ENCODE measurements around the gene UBP1. TPM values are rescaled to one million over a fixed set of nuclear protein-coding genes. Genes with fewer than 3 reads are reported as not detected.
"Not testable (repeated sequence)": the region's sequence is repeated elsewhere in the genome, so short reads cannot be mapped to it uniquely, and the experiment has no call there.

UBP1 gene
- total RNA-seq, 4 donors from 2014 or later = 51.4 to 71.4 (median 53.9) TPM

DNA sequence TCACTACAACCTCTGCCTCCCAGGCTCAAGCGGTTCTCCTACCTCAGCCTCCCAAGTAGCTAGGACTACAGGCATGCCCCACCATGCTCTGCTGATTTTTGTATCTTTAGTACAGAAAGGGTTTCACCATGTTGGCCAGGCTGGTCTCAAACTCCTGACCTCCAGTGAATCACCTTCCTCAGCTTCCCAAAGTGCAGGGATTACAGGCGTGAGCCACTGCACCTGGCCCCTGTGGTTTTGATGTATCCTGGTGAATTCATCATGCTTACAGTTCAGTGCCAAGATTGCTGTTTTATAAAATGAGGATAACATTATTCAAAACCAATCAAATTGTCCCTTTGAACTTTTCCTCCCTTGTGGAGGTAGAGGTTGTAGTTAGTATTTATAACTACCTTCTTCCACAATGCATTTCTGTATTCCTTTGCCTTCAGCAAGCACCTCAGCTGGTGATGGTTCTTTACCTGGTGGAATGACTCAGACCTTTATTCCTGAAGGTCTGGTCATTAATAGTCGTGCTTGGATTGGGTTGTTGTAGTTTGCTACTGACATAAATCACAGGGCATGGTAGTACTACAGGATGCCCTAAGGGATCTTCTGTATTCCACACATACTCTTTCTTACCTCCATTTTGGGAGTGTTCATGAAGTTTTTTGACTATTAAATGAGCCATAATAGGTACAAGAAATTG lies 76.9 kb downstream of the UBP1 start:
- Histone ChIP-seq H3K27ac (no peak overlapping the region), H3K27me3 (no peaks in the 10 kb centered on the region), H3K4me3 (no peak overlapping the region), H3K4me1 (peaks cover 0 to 9% (median 0%) of the 10 kb centered on the region in 4 donors), H3K36me3 (peaks cover 0 to 5% (median 0%) of the 10 kb centered on the region in 3 donors), H3K9me3 (no peaks in the 10 kb centered on the region)
- TF ChIP-seq, protein P1, sequence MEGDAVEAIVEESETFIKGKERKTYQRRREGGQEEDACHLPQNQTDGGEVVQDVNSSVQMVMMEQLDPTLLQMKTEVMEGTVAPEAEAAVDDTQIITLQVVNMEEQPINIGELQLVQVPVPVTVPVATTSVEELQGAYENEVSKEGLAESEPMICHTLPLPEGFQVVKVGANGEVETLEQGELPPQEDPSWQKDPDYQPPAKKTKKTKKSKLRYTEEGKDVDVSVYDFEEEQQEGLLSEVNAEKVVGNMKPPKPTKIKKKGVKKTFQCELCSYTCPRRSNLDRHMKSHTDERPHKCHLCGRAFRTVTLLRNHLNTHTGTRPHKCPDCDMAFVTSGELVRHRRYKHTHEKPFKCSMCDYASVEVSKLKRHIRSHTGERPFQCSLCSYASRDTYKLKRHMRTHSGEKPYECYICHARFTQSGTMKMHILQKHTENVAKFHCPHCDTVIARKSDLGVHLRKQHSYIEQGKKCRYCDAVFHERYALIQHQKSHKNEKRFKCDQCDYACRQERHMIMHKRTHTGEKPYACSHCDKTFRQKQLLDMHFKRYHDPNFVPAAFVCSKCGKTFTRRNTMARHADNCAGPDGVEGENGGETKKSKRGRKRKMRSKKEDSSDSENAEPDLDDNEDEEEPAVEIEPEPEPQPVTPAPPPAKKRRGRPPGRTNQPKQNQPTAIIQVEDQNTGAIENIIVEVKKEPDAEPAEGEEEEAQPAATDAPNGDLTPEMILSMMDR (IDR thresholded peaks at IDR 0.05) = no peak
- TF ChIP-seq EP300 (IDR thresholded peaks at IDR 0.05) (no peak), POLR2A (IDR thresholded peaks at IDR 0.05) (no peak)
- DNase-seq (ENCODE audit: low spot score in 2 of 2) = no peak
- 84 to 94% methylated on average over 3 of the region's 3 CpGs for WGBS, 2 donors

- Histone ChIP-seq H3K4me3 (no peak overlapping the region), H3K27ac (no peak overlapping the region), H3K27me3 (no peaks in the 10 kb centered on the region), H3K36me3 (no peaks in the 10 kb centered on the region), H3K9me3 (no peaks in the 10 kb centered on the region), H3K4me1 (peaks cover 0 to 9% (median 0%) of the 10 kb centered on the region in 4 donors)
- TF ChIP-seq, protein P1 (IDR thresholded peaks at IDR 0.05) = no peak
- 58 to 75% methylated on average over 1 of the region's 1 CpG for WGBS, 2 donors
- no peak for DNase-seq (ENCODE audit: low spot score in 2 of 2)
Measured at GRCh38 chr3:33360136-33360825, 79.9 kb downstream of the UBP1 start.

DNA sequence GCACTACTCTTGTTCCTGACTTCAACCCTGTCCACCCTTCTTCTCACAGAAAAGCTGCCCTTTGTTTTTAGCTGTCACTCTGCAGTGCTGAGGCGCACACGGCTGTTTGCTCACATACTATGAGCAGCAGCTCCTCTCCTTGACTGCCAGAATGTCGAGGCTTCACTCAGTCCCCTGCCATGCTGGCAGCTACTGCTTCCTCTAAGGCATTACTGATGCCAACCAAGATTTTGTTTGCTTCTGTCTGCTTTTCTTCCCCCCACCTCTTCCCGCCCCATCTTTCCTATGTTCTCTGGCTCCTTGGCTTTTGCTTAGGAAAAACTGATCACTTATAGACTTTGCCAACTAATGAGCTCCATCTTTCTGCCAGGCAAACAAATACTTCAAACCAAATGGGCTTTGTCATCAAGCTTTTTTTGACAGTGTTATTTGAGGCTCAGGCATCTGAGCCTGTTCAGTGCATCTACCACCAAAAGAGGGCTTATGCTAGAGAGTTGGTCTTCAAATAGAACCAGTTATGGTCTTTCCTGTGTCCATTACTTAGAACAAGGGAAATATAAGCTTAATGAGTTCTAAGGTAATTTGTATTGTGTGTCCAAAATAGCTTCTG lies 81.9 kb downstream of the UBP1 start:
- H3K4me1 ChIP-seq = peaks cover 0 to 9% (median 0%) of the 10 kb centered on the region in 4 donors
- 60 to 63% methylated on average over 4 of the region's 4 CpGs for WGBS, 2 donors

GRCh38 chr3:33355611-33356010 lies 84.6 kb downstream of the UBP1 start:
- Histone ChIP-seq H3K9me3 (no peaks in the 10 kb centered on the region), H3K27ac (no peak overlapping the region), H3K36me3 (no peaks in the 10 kb centered on the region), H3K4me3 (no peak overlapping the region), H3K27me3 (no peaks in the 10 kb centered on the region), H3K4me1 (peaks cover 0 to 9% (median 0%) of the 10 kb centered on the region in 4 donors)
- no peak for DNase-seq (ENCODE audit: low spot score in 2 of 2)
- TF ChIP-seq POLR2A (IDR thresholded peaks at IDR 0.05) (no peak), EP300 (IDR thresholded peaks at IDR 0.05) (no peak)
- TF ChIP-seq, protein P1 (IDR thresholded peaks at IDR 0.05) = no peak
- WGBS, 2 donors = 68 to 79% methylated on average over 5 of the region's 5 CpGs

More for the DNA sequence above, 81.9 kb downstream of the UBP1 start:
- H3K27me3 ChIP-seq = no peaks in the 10 kb centered on the region
- H3K36me3 ChIP-seq = no peaks in the 10 kb centered on the region
- no peak overlapping the region for H3K4me3 ChIP-seq
- DNase-seq (ENCODE audit: low spot score in 2 of 2) = no peak
- TF ChIP-seq, protein P1 (IDR thresholded peaks at IDR 0.05) = no peak
- no peak for TF ChIP-seq EP300 (IDR thresholded peaks at IDR 0.05)
- TF ChIP-seq POLR2A (IDR thresholded peaks at IDR 0.05) = no peak
- H3K9me3 ChIP-seq = no peaks in the 10 kb centered on the region
- H3K27ac ChIP-seq = no peak overlapping the region

- DNase-seq (ENCODE audit: low spot score in 2 of 2) = no peak
- Histone ChIP-seq H3K36me3 (no peaks in the 10 kb centered on the region), H3K4me3 (no peak overlapping the region), H3K4me1 (no peaks in the 10 kb centered on the region), H3K27ac (no peak overlapping the region), H3K27me3 (no peaks in the 10 kb centered on the region), H3K9me3 (peaks cover 0 to 6% (median under 1%) of the 10 kb centered on the region in 4 donors)
- TF ChIP-seq POLR2A (IDR thresholded peaks at IDR 0.05) = no peak
- no peak for TF ChIP-seq EP300 (IDR thresholded peaks at IDR 0.05)
- TF ChIP-seq, protein P1 (IDR thresholded peaks at IDR 0.05) = no peak
Measured at GRCh38 chr3:33339758-33340157, 100.4 kb downstream of the UBP1 start.

GRCh38 chr3:33338936-33339465 lies 101.2 kb downstream of the UBP1 start:
- not testable (repeated sequence) for H3K4me3 ChIP-seq; H3K27me3 ChIP-seq; H3K27ac ChIP-seq; H3K4me1 ChIP-seq; H3K36me3 ChIP-seq; DNase-seq (ENCODE audit: low spot score in 2 of 2)
- H3K9me3 ChIP-seq = peaks cover 0 to 13% (median 4%) of the 10 kb centered on the region in 4 donors

Data from tibial nerve (tissue), 4 donors.